HepG2 (cell line): Measurements from ENCODE around the gene UQCR11. TPM values are rescaled to one million over a fixed set of nuclear protein-coding genes. Genes with fewer than 3 reads are reported as not detected.
A peak's percentile ranks its signal among the peaks of the same experiment; 100 is the strongest.

ENCODE experiments used
- AFF4 ChIP-seq: sonication (generic); formaldehyde crosslinking; IDR thresholded peaks from 2 replicates; pipeline ENCODE4 v1.4.0; 2020; ENCODE audit warnings: missing genetic modification reagents
- ATF5 ChIP-seq: sonication (generic); formaldehyde crosslinking; IDR thresholded peaks from 2 replicates; pipeline ENCODE4 v1.4.0; 2020; ENCODE audit warnings: mild to moderate bottlenecking, low read depth, missing genetic modification reagents
- HMGA1 ChIP-seq: sonication (generic); formaldehyde crosslinking; conservative IDR thresholded peaks from 2 replicates; pipeline ENCODE4 v1.4.0; 2020; ENCODE audit warnings: missing genetic modification reagents
- ISX ChIP-seq: sonication (generic); formaldehyde crosslinking; conservative IDR thresholded peaks from 2 replicates; pipeline ENCODE4 v1.5.0; 2020; ENCODE audit warnings: missing genetic modification reagents
- LCORL ChIP-seq, 2 experiments: fragments of 450-650 bp in 1 of 2; sonication (generic) in 1 of 2; formaldehyde crosslinking in 1 of 2; IDR thresholded peaks; 2 replicates each; pipeline versions ENCODE4 v1.5.0 to v1.6.1; 2017 to 2020; ENCODE audit warnings: antibody characterized with exemption in 1 of 2, missing genetic modification reagents in 1 of 2
- MBNL3 ChIP-seq: fragments of 250-450 bp; sonication (Bioruptor Pico); conservative IDR thresholded peaks from 2 replicates; pipeline ENCODE4 v1.8.0; 2022; ENCODE audit warnings: mild to moderate bottlenecking, inconsistent platforms
- NCOA2 ChIP-seq: sonication (generic); formaldehyde crosslinking; IDR thresholded peaks from 2 replicates; pipeline ENCODE4 v1.8.0; 2022; ENCODE audit warnings: inconsistent platforms
- SMAD9 ChIP-seq: sonication (generic); formaldehyde crosslinking; IDR thresholded peaks from 2 replicates; pipeline ENCODE4 v1.5.1; 2020; ENCODE audit warnings: mild to moderate bottlenecking, missing genetic modification reagents
- TBX3 ChIP-seq: fragments of 450-650 bp; IDR thresholded peaks from 2 replicates; pipeline ENCODE4 v1.6.1; 2017; ENCODE audit warnings: antibody characterized with exemption, mild to moderate bottlenecking, inconsistent platforms, borderline replicate concordance
- ZBTB4 ChIP-seq: sonication (generic); formaldehyde crosslinking; IDR thresholded peaks from 2 replicates; pipeline ENCODE4 v1.4.0; 2020; ENCODE audit warnings: missing genetic modification reagents, mild to moderate bottlenecking, borderline replicate concordance
- ZNF180 ChIP-seq: sonication (generic); formaldehyde crosslinking; IDR thresholded peaks from 2 replicates; pipeline ENCODE4 v1.4.0; 2020; ENCODE audit warnings: low read depth, missing genetic modification reagents, borderline replicate concordance
- ZNF33B ChIP-seq: sonication (generic); formaldehyde crosslinking; IDR thresholded peaks from 2 replicates; pipeline ENCODE4 v1.5.1; 2020; ENCODE audit warnings: mild to moderate bottlenecking, missing genetic modification reagents
- ZSCAN31 ChIP-seq: sonication (generic); formaldehyde crosslinking; IDR thresholded peaks from 2 replicates; pipeline ENCODE4 v1.5.0; 2020; ENCODE audit warnings: low read depth, mild to moderate bottlenecking, missing genetic modification reagents
- polyA plus RNA-seq, 8 experiments: library from polyadenylated mRNA; depleted of rRNA in 3 of 8; stranded (reverse) in 7 of 8; unstranded in 1 of 8; fragments of >200 nt; fragmentation: Illumina TruSeq in 4 of 8; extraction: Trizol in 4 of 8; gene quantifications; 2 replicates each; pipeline versions ENCODE4 v1.2.1 to v1.2.3, GENCODE V29; 2011 to 2016; ENCODE audit warnings: low read depth in 4 of 8, missing spikeins in 1 of 8, mixed read lengths in 1 of 8; ENCODE audit not compliant: insufficient read depth in 1 of 8
- total RNA-seq, 5 experiments: library from RNA; depleted of rRNA; stranded (reverse); fragments of >200 nt; fragmentation: Illumina TruSeq; extraction: Trizol; gene quantifications; 2 replicates each; pipeline ENCODE4 v1.2.3, GENCODE V29; 2016; ENCODE audit warnings: low read depth in 1 of 5
- TF ChIP-seq, protein P1 (sequence below): sonication (generic); formaldehyde crosslinking; IDR thresholded peaks from 2 replicates; pipeline ENCODE4 v1.5.0; 2020; ENCODE audit warnings: missing genetic modification reagents

The UQCR11 gene
- total and polyA plus RNA-seq, 2 of the 13 experiments (the other 11 are each of a cell fraction or from before 2014, with no cell fraction given) = 125 to 214 TPM

- TF ChIP-seq, protein P1, sequence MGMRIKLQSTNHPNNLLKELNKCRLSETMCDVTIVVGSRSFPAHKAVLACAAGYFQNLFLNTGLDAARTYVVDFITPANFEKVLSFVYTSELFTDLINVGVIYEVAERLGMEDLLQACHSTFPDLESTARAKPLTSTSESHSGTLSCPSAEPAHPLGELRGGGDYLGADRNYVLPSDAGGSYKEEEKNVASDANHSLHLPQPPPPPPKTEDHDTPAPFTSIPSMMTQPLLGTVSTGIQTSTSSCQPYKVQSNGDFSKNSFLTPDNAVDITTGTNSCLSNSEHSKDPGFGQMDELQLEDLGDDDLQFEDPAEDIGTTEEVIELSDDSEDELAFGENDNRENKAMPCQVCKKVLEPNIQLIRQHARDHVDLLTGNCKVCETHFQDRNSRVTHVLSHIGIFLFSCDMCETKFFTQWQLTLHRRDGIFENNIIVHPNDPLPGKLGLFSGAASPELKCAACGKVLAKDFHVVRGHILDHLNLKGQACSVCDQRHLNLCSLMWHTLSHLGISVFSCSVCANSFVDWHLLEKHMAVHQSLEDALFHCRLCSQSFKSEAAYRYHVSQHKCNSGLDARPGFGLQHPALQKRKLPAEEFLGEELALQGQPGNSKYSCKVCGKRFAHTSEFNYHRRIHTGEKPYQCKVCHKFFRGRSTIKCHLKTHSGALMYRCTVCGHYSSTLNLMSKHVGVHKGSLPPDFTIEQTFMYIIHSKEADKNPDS (CRISPR knock-in tag) = no peak
- TF ChIP-seq ZNF180 = no peak
- no peak for TF ChIP-seq HMGA1 (CRISPR knock-in tag)
- peak; percentile 31; the same call in 1 of the 2 replicates for TF ChIP-seq NCOA2
- no peak for TF ChIP-seq MBNL3 (CRISPR knock-in tag)
- TF ChIP-seq ZBTB4 = no peak
- TF ChIP-seq ZSCAN31 (CRISPR knock-in tag) = no peak; the same call in none of the 2 replicates
- TF ChIP-seq AFF4 (CRISPR knock-in tag) = no peak
- peak; percentile 38; the same call in 1 of the 2 replicates for TF ChIP-seq ZNF33B
- TF ChIP-seq ISX (CRISPR knock-in tag) = no peak
- no peak for TF ChIP-seq LCORL (IDR thresholded peaks at IDR 0.05)
- TF ChIP-seq LCORL (CRISPR knock-in tag; IDR thresholded peaks at IDR 0.05) = peak; percentile 59; the same call in 1 of the 2 replicates
- no peak for TF ChIP-seq SMAD9 (CRISPR knock-in tag)
- TF ChIP-seq TBX3 = no peak
- TF ChIP-seq ATF5 (CRISPR knock-in tag) = no peak
Observed at GRCh38 chr19:1605236-1606137, at the start of gene UQCR11 (continued).
